Bronchial epithelial cell (primary cell): ENCODE measurements around the gene RUNX1. TPM values are rescaled to one million over a fixed set of nuclear protein-coding genes. Genes with fewer than 3 reads are reported as not detected.

Experiments
- DNase-seq: peaks from one replicate; pipeline ENCODE4 v3.0.0-alpha.2; 2010; ENCODE audit warnings: low read depth
- FAIRE-seq: peaks from 2 replicates; lab custom pipeline; 2011; peaks lifted over from hg19 to GRCh38; lab: Jason Lieb, UNC
- H3K27me3 ChIP-seq: 2 replicates; pipeline ENCODE4 v1.5.1; 2011; ENCODE audit warnings: low read length; ENCODE audit not compliant: control insufficient read depth, insufficient read depth
- H3K36me3 ChIP-seq: 2 replicates; pipeline ENCODE4 v1.5.1; 2011; ENCODE audit warnings: low read length; ENCODE audit not compliant: control insufficient read depth, insufficient read depth
- H3K4me3 ChIP-seq: 2 replicates; pipeline ENCODE4 v1.5.1; 2011; ENCODE audit warnings: mild to moderate bottlenecking, low read depth, low read length, control low read depth
- total RNA-seq: library from RNA; depleted of rRNA; stranded (reverse); fragments of >200 nt; gene quantifications from 2 replicates; pipeline ENCODE4 v1.2.1, GENCODE V29; 2014
- TF ChIP-seq, protein P1 (sequence below): IDR thresholded peaks from 2 replicates; pipeline ENCODE4 v1.5.1; 2011; ENCODE audit warnings: mild to moderate bottlenecking, moderate library complexity, low read length, control low read depth, inconsistent platforms; ENCODE audit not compliant: insufficient read depth, severe bottlenecking

RUNX1 gene
- total RNA-seq, 1 donor from 2014 or later = 11.8 TPM

DNA sequence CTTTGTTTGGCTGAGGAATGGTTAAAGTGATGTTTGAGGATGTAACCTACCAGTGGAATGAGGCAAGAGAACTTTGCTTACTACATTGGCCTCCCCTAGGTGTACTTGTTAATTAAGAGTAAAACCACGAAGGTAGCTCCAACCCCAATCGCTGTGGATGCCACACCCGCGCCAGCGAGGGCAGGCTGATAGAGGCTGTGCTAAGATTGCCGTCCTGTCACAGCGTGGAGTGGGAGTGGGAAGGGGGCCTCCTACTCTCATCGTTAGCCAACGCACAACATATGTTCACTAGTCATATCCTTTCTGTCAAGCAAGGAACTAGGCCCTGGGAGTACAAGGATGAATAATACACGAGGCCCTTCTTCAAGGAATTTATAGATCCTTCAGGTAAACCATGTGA, 99.6 kb downstream of the RUNX1 start:
- Histone ChIP-seq H3K4me3 (no peak overlapping the region), H3K36me3 (no peaks in the 10 kb centered on the region), H3K27me3 (no peaks in the 10 kb centered on the region)
- FAIRE-seq = no peak
- TF ChIP-seq, protein P1, sequence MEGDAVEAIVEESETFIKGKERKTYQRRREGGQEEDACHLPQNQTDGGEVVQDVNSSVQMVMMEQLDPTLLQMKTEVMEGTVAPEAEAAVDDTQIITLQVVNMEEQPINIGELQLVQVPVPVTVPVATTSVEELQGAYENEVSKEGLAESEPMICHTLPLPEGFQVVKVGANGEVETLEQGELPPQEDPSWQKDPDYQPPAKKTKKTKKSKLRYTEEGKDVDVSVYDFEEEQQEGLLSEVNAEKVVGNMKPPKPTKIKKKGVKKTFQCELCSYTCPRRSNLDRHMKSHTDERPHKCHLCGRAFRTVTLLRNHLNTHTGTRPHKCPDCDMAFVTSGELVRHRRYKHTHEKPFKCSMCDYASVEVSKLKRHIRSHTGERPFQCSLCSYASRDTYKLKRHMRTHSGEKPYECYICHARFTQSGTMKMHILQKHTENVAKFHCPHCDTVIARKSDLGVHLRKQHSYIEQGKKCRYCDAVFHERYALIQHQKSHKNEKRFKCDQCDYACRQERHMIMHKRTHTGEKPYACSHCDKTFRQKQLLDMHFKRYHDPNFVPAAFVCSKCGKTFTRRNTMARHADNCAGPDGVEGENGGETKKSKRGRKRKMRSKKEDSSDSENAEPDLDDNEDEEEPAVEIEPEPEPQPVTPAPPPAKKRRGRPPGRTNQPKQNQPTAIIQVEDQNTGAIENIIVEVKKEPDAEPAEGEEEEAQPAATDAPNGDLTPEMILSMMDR = no peak
- no peak for DNase-seq

DNA sequence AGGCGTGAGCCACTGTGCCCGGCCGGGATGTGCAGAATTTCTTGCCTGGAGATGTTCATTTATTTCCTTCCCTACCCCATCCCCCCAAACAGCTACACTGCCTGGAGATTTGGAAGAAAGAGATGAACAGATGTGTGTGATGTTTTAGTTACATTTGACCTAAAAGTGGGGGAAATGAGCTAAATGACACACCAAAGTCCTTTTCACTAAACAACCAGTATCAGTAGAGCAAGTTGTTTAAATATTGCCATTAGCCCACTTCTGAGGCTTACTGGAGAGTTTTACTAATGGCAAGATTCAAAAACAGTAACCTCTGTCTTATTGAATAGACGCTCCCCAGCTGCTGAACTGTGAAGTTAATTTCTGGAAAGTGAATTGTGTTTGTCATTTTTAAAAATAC, 100.1 kb downstream of the RUNX1 start:
- DNase-seq = no peak
- Histone ChIP-seq H3K36me3 (no peaks in the 10 kb centered on the region), H3K27me3 (no peaks in the 10 kb centered on the region), H3K4me3 (no peak overlapping the region)
- TF ChIP-seq, protein P1 = no peak
- FAIRE-seq = no peak

DNA sequence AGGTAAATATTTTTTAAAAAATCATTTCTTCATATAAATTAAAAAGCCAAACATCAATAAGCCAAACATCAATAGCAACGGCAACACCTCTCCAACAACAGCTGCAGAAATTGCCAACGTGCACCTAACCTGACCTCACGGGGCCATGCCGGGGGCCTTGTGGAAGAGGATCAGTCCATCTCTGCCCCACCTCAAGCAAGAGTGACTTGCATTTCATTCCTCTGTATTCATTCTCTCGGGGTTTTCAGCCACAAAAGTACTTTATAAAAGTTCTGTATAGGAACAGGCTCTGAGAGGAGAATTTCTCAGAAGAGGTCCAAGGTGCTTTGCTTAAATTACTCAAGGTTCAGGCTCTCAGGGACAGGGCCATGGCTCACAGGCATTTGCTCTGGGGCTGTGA, 100.9 kb downstream of the RUNX1 start:
- DNase-seq (no peak), FAIRE-seq (no peak)
- no peaks in the 10 kb centered on the region for H3K36me3 ChIP-seq
- H3K4me3 ChIP-seq = no peak overlapping the region
- no peaks in the 10 kb centered on the region for H3K27me3 ChIP-seq
- TF ChIP-seq, protein P1 = no peak

DNA sequence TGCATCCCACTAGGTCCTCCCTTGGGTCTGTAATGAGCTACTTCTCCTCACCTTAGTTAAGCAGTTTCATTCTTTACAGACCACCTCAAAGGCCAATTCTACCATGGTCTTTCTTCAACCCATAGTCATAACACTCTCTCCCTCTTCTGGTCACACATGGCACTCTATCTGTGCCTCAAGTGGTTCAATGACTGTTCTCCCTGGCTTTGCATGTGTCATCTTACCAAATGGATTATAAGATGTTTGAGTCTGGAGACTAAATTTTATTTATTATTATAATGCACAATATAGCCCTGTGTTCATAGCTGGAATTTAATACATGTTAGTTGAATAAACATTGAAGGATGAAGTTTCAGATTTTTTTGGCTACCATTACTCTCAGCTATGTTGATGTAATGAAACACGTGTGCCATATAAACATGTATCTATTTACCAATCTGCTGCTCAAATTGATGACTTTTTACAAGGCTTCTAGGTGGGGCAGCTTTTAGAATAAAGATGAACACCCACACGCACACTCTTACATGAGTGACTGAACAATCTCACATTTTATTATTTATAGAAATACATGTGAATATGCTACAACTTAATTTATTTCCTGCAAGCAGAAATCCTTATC, 102.1 kb downstream of the RUNX1 start:
- FAIRE-seq = no peak
- no peak for DNase-seq
- H3K27me3 ChIP-seq = no peaks in the 10 kb centered on the region
- TF ChIP-seq, protein P1 = no peak
- no peak overlapping the region for H3K4me3 ChIP-seq
- H3K36me3 ChIP-seq = no peaks in the 10 kb centered on the region

DNA sequence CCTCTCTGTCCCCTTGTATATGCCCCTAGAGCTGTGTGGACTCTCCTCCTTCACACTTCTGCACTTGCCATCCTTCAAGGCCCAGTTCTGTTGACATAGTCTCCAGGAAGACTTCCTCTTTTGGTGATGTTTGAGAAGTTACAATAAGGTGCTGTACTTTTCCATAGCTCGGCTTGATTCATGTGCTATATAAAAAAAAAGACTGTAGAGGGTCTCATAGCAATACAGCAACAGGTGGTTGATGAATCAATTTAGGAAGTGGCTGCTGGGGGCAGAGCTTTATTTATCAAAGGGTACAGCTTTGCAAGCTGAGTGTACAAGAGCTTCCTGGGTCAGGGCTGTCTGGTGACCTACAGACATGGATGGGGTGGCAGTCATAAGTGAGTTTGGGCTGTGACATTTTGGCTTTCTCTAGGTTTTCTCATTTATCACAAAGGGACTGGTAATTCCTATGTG, 102.7 kb downstream of the RUNX1 start:
- H3K4me3 ChIP-seq = no peak overlapping the region
- no peak for FAIRE-seq

More for the DNA sequence above, 102.7 kb downstream of the RUNX1 start:
- TF ChIP-seq, protein P1 = no peak
- Histone ChIP-seq H3K36me3 (no peaks in the 10 kb centered on the region), H3K27me3 (no peaks in the 10 kb centered on the region)
- DNase-seq = no peak
